Right atrium auricular region (tissue), 2 donors: ENCODE results near the gene CDC6. TPM values are rescaled to one million over a fixed set of nuclear protein-coding genes. Genes with fewer than 3 reads are reported as not detected.

Experiments used
- DNase-seq: peaks from one replicate; pipeline ENCODE4 v3.0.0-alpha.2; 2019; ENCODE audit warnings: low spot score
- H3K27ac ChIP-seq, 2 donors: fragments of 200-600 bp; sonication (generic); 1 replicate in 1 of 2; 2 replicates in 1 of 2; pipeline ENCODE4 v1.5.1; 2016 to 2019
- H3K27me3 ChIP-seq, 2 donors: fragments of 200-600 bp; sonication (generic); one replicate each; pipeline versions ENCODE4 v1.5.1 to v1.6.0; 2017 to 2019
- H3K36me3 ChIP-seq: fragments of 200-600 bp; sonication (generic); one replicate; pipeline ENCODE4 v1.5.1; 2016
- H3K4me1 ChIP-seq, 2 donors: fragments of 200-600 bp; sonication (generic); one replicate each; pipeline versions ENCODE4 v1.5.1 to v1.6.0; 2017 to 2019
- H3K4me3 ChIP-seq, 2 donors: fragments of 200-600 bp; sonication (generic); 1 replicate in 1 of 2; 2 replicates in 1 of 2; pipeline ENCODE4 v1.5.1; 2017 to 2019; ENCODE audit warnings: mild to moderate bottlenecking in 1 of 2, moderate library complexity in 1 of 2
- H3K9me3 ChIP-seq, 2 donors: fragments of 200-600 bp; sonication (generic); one replicate each; pipeline ENCODE4 v1.5.1; 2019
- total RNA-seq, 2 donors: library from RNA; depleted of rRNA; stranded (reverse); fragments of >200 nt; gene quantifications; one replicate each; pipeline ENCODE4 v1.1.0, GENCODE V29; 2016
- TF ChIP-seq, protein P1 (sequence below), 2 donors: fragments of 200-600 bp; sonication (generic); IDR thresholded peaks; one replicate each; pipeline ENCODE4 v1.5.1; 2019; ENCODE audit warnings: antibody characterized with exemption in 2 of 2

Gene CDC6
- total RNA-seq, 2 donors from 2014 or later, result 0.44 to 1.0 TPM

DNA sequence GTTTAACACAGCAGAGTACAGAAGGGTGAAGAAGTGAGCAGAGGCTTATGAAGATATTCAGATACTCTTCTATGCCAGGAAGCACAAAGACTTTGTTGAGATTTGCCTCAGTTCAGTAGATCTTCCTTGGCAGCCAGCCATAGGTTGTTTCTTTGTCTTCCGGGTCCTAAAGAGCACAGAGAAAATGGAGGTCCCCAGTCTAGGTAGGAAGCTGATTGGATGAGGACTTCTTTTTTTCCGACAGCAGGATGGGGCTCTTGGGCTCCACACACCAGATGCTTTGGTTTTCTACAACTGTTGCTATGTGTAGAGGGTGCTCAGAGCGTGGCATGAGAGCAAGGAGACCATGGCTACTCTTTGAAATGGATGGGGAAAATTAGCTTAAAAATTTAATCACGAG, 8.3 kb upstream of the CDC6 start:
- Histone ChIP-seq H3K4me1 (peaks cover 0 to 9% of the 10 kb centered on the region in 2 donors), H3K9me3 (no peaks in the 10 kb centered on the region), H3K4me3 (no peak overlapping the region), H3K36me3 (peaks cover 68% of the 10 kb centered on the region), H3K27ac (no peak overlapping the region), H3K27me3 (no peaks in the 10 kb centered on the region)
- TF ChIP-seq, protein P1, sequence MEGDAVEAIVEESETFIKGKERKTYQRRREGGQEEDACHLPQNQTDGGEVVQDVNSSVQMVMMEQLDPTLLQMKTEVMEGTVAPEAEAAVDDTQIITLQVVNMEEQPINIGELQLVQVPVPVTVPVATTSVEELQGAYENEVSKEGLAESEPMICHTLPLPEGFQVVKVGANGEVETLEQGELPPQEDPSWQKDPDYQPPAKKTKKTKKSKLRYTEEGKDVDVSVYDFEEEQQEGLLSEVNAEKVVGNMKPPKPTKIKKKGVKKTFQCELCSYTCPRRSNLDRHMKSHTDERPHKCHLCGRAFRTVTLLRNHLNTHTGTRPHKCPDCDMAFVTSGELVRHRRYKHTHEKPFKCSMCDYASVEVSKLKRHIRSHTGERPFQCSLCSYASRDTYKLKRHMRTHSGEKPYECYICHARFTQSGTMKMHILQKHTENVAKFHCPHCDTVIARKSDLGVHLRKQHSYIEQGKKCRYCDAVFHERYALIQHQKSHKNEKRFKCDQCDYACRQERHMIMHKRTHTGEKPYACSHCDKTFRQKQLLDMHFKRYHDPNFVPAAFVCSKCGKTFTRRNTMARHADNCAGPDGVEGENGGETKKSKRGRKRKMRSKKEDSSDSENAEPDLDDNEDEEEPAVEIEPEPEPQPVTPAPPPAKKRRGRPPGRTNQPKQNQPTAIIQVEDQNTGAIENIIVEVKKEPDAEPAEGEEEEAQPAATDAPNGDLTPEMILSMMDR (IDR thresholded peaks at IDR 0.05), result no peak
- DNase-seq, result no peak

DNA sequence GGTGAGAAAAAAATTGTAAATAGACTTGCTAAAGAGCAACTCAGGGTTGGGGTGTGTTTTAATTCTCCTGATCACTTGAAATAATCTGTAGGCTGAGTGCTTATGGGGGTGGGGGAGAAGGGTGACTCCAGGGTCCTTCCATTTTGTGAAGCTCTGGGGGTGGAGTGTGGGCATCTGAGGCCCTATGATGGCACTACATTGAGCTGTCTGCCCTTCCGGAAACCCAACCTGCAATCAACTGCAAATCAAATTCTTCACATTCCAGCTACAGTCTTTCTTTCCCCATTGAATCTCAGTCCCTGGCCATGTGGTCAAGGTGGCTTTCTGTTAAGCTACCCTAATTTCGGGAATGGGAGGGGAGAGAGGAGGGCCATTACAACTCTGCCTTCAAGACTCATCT, 6.0 kb upstream of the CDC6 start:
- Histone ChIP-seq H3K36me3 (peaks cover 48% of the 10 kb centered on the region), H3K27me3 (no peaks in the 10 kb centered on the region), H3K4me3 (no peak overlapping the region), H3K4me1 (peaks cover 0 to 15% of the 10 kb centered on the region in 2 donors), H3K27ac (no peak overlapping the region), H3K9me3 (no peaks in the 10 kb centered on the region)
- TF ChIP-seq, protein P1 (IDR thresholded peaks at IDR 0.05), result no peak
- no peak for DNase-seq

DNA sequence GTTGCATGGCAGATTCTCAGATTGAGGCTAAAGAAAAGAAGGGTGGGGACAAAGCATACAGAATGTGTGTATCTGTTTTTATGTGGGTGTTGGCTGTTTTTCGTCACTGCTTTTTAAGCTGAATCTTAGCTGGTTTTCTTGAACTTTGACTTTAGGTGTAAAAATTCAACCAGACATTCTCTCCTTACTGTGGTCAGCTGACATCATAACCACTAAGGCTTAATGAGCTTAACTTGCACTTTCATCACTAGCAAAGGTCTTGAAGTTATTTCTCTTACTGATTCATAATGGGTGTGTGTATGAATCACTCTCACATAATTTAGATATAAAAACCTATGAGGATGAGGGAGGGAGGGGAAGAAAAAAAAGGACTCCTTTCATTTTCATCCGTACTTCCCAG, 4.0 kb upstream of the CDC6 start:
- DNase-seq, result no peak
- peak overlapping the region; percentile 45 to 69 for H3K27ac ChIP-seq

DNA sequence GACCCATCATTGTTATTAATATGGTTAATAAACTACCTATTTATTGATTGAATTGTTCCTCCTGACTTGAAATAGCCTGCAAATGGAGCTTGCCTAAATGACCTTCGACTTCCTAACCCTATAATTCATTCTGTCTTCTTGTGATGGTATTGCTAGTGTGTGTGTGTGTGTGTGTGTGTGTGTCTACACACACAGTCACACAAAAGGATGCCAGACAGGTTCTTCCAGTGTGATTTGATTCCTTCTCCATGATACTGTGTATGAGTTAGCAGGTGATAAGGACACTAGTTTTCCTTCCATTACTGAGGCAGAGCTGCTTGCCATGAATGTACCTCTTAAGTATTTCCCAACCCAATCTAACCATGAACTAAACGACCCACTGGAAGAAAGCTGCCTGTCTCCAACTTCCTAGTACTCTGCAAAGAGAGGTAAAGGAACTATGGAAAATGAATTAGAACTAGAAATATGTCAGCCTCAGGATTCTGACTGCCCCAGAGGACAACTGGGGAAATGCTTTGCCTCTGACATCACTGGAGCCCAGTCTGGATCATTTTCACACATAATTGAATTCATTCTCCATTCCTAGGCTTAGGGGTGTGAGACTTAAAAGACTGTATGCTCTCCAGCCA, 3.5 kb upstream of the CDC6 start:
- TF ChIP-seq, protein P1 (IDR thresholded peaks at IDR 0.05), result peak in 1 of 2 donors; percentile 17

More for the DNA sequence above, 4.0 kb upstream of the CDC6 start:
- H3K4me1 ChIP-seq, result peaks cover 0 to 29% of the 10 kb centered on the region in 2 donors
- H3K36me3 ChIP-seq, result peaks cover 28% of the 10 kb centered on the region
- H3K4me3 ChIP-seq, result no peak overlapping the region
- no peaks in the 10 kb centered on the region for H3K9me3 ChIP-seq
- no peaks in the 10 kb centered on the region for H3K27me3 ChIP-seq
- TF ChIP-seq, protein P1 (IDR thresholded peaks at IDR 0.05), result no peak

DNA sequence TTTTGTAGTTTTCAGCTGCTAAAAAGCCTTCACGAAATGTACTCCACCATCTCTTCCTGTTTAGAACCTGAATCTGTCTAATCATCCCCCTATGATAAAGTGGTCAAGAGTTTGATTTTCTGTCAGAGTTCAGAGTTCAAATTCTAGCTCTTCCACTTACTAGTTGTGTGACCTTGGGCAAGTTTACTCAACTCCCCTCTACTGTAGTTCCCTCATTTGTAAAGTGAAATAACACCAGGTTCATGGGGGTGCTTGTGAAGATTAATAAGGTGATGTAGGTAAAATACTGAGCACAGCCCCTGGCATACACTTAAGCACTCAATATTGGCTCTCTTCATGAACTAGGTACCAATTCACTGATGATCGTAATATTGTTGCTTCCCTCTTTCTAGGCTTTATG, 1.2 kb upstream of the CDC6 start:
- Histone ChIP-seq H3K9me3 (no peaks in the 10 kb centered on the region), H3K4me1 (peaks cover 0 to 43% of the 10 kb centered on the region in 2 donors), H3K4me3 (no peak overlapping the region), H3K27me3 (no peaks in the 10 kb centered on the region), H3K36me3 (peaks cover under 1% of the 10 kb centered on the region), H3K27ac (no peak overlapping the region)
- DNase-seq, result no peak
- TF ChIP-seq, protein P1 (IDR thresholded peaks at IDR 0.05), result no peak

More for the DNA sequence above, 3.5 kb upstream of the CDC6 start:
- Histone ChIP-seq H3K9me3 (no peaks in the 10 kb centered on the region), H3K27ac (peak overlapping the region; percentile 45 to 69), H3K4me3 (no peak overlapping the region), H3K36me3 (peaks cover 23% of the 10 kb centered on the region), H3K27me3 (no peaks in the 10 kb centered on the region), H3K4me1 (peaks cover 0 to 32% of the 10 kb centered on the region in 2 donors)
- DNase-seq, result no peak

DNA sequence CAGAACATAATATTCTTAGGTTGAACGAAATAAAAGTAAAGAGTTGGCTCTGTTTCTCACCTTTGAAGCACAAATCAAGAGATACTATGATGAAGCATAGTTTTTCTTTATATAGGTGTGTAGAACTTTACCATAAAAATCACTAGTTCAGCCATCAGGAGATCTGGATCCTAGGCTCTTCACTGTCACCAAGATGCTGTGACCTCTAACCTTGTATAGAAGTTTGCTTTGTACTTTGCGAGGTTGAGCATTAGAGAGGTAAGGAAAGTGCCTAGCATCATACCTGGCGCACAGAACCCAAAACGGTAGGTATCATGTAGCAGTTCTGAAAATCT, 553 bp upstream of the CDC6 start:
- H3K4me1 ChIP-seq, result peaks cover 0 to 43% of the 10 kb centered on the region in 2 donors
- H3K9me3 ChIP-seq, result no peaks in the 10 kb centered on the region
- H3K27ac ChIP-seq, result no peak overlapping the region
- no peak for DNase-seq
- TF ChIP-seq, protein P1 (IDR thresholded peaks at IDR 0.05), result no peak
- H3K36me3 ChIP-seq, result no peaks in the 10 kb centered on the region
- peak overlapping the region; percentile 4 to 40 for H3K4me3 ChIP-seq
- no peaks in the 10 kb centered on the region for H3K27me3 ChIP-seq
